Choroid plexus epithelial cell (primary cell): Measurements from ENCODE around the gene CSTF1.

ENCODE experiments used
- DNase-seq: peaks from one replicate; pipeline ENCODE4 v3.0.0-alpha.2; 2010; ENCODE audit warnings: low read depth
- H3K4me3 ChIP-seq: 2 replicates; pipeline ENCODE4 v1.5.1; 2011; ENCODE audit warnings: low read depth, mild to moderate bottlenecking, control low read depth, low read length, moderate library complexity
- CTCF ChIP-seq: conservative IDR thresholded peaks from 2 replicates; pipeline ENCODE4 v1.5.1; 2011; ENCODE audit warnings: low read depth, mild to moderate bottlenecking, control low read depth, inconsistent platforms, low read length, moderate library complexity

The CSTF1 gene

DNA sequence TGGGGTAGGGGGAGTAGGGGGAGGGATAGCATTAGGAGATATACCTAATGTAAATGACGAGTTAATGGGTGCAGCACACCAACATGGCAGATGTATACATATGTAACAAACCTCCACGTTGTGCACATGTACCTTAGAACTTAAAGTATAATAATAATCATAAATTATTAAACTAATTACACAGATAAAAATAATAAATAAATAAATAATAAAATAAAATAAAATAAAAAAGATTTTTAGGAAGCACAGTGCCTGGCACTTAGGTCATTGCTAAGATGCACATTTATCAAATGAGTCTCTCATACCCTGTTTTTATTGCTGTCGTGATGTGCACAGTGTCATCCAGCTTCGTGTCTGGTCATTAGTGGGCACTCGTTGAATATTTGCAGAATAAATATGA, 57.0 kb downstream of the CSTF1 start:
- DNase-seq = no peak
- TF ChIP-seq CTCF = no peak

DNA sequence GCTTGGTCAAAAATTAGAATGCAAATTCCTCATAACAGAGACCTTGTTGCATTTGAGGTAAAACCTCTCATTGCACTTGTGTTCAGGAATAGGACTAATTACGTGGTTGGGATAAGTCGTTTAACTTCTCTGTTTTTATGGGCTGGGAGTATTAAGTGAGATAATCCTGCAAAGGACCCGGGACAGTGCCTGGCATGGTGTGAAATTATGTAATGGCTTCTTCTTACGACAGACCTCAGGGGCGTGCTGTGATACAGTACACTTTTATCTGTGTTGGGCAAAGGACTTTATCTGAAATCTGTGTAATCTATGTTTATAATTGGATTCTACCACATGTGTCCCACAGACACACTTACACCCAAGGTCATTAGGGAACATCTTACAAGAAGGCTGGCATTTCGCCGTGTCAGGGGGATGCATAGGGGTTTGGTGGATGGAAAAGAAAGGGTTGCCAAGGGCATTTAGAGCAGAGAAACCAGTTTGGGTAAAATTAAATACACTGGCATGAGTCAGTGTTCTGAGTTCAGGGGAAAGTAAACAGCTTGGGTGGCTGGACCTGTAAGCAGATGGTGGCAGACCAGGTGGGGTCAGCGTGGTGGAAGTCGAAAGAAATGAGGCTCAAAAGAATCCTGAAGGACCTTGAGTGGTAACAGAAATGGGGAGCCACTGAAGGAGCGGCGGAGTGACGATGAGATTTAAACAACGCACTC, 58.8 kb downstream of the CSTF1 start:
- no peak for DNase-seq
- H3K4me3 ChIP-seq = no peak overlapping the region
- TF ChIP-seq CTCF = no peak

More for the DNA sequence above, 57.0 kb downstream of the CSTF1 start:
- H3K4me3 ChIP-seq = no peak overlapping the region

DNA sequence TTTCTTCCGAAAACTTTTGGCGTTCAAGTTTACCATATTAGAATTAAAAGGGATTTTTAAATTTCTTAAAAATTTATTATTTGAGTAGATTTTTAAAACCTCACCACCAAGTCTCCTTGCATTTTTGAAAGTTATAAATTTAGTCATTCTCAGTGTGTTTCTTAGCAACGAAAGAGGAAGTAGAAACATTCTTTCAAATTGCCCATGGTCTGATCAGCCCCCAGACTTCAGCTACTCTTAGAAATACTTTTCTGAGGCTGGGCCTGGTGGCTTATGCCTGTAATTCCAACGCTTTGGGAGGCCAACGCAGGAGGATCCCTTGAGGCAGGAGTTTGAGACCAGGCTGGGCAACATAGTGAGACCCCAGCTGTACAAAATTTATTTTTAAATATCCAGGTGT, 60.9 kb downstream of the CSTF1 start:
- no peak for TF ChIP-seq CTCF
- no peak for DNase-seq

DNA sequence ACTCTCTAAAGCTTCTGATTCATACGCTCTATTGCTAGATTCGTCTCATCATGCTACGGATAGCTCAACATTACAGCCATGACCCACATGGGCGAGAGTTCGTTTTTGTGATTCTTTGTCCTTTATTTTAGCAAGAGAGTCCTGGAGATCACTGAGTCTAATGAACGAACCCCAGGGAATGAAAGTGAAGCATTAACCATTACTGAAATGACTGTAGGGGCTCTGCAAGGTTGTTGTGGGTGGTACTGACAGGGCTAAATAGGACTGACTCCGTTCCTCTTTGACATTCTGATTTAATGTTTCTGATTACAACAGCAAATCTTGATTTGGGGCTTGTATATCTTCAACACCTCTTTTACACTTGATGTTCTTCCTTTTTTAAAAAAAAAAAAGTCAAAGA, 62.3 kb downstream of the CSTF1 start:
- TF ChIP-seq CTCF = no peak
- no peak for DNase-seq
- no peak overlapping the region for H3K4me3 ChIP-seq

More for the DNA sequence above, 60.9 kb downstream of the CSTF1 start:
- no peak overlapping the region for H3K4me3 ChIP-seq
